Measurements from ENCODE around the gene DONSON. TPM values are rescaled to one million over a fixed set of nuclear protein-coding genes. Genes with fewer than 3 reads are reported as not detected.
"Not testable (repeated sequence)": the region's sequence is repeated elsewhere in the genome, so short reads cannot be mapped to it uniquely, and the experiment has no call there.

The DONSON gene
- total and polyA plus RNA-seq, 9 of the 15 experiments (the other 6 are each of a cell fraction or from before 2014, with no cell fraction given) = 26.7 to 124 (median 62.6) TPM

DNA sequence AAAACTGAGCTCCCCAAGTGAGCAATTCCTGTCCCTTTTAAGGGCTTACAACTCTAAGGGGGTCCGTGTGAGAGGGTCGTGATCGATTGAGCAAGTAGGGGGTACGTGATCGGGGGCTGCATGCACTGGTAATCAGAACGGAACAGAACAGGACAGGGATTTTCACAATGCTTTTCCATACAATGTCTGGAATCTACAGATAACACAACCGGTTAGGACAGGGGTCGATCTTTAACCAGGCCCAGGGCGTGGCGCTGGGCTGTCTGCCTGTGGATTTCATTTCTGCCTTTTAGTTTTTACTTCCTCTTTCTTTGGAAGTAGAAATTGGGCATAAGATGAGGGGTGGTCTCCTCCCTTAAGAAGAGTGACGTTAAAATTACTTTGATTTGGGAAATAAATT is 29.1 kb upstream of the DONSON start:
- BruUV-seq (replicated peaks); H3K4me1 ChIP-seq (replicated peaks in 1 of 2; ENCODE audit: control insufficient read depth in 2 of 2, insufficient read depth in 2 of 2, low read length in 2 of 2); H3K9ac ChIP-seq (ENCODE audit: insufficient read depth in 1 of 2, low read depth in 2 of 2, low read length in 2 of 2); H3K9me3 ChIP-seq (replicated peaks; ENCODE audit: control insufficient read depth, insufficient read depth, low read depth, low read length); H4K20me1 ChIP-seq (replicated peaks; ENCODE audit: control insufficient read depth, insufficient read depth, low read length); ATAC-seq; CTCF ChIA-PET (ENCODE audit: low intra/inter-chr PET ratio); in situ Hi-C loops (cut with MboI); POLR2A ChIA-PET; H3K9me1 ChIP-seq (ENCODE audit: control insufficient read depth, insufficient read depth, low read length); intact Hi-C loops (cut with micrococcal nuclease); H3K27me3 ChIP-seq (ENCODE audit: control insufficient read depth in 2 of 2, insufficient read depth in 2 of 2, low read length in 2 of 2); FAIRE-seq; H2AFZ ChIP-seq (ENCODE audit: low read depth, low read length); H3K27ac ChIP-seq (ENCODE audit: extremely low read depth, low read depth, low read length); H3K4me2 ChIP-seq (ENCODE audit: insufficient read depth, low read length); H3K4me3 ChIP-seq; H3K79me2 ChIP-seq (ENCODE audit: control insufficient read depth, insufficient read depth, low read length); TF ChIP-seq CEBPG (tag; conservative IDR thresholded peaks at IDR 0.05 in 1 of 2, IDR thresholded peaks at IDR 0.05 in 1 of 2); ID3 (CRISPR knock-in tag; IDR thresholded peaks at IDR 0.05): not testable (repeated sequence)
- 42% methylated on average over 11 of the region's 11 CpGs for WGBS (ENCODE audit: insufficient coverage, low coverage, missing lambda C conversion rate)
- DNase-seq (ENCODE audit: extremely low read depth in 1 of 4, low spot score in 3 of 4) = peak in 1 of 4 experiments; percentile 27
- peaks cover 31% of the 10 kb centered on the region for H3K36me3 ChIP-seq (ENCODE audit: control insufficient read depth, insufficient read depth, low read length)
- TF ChIP-seq, protein P1, sequence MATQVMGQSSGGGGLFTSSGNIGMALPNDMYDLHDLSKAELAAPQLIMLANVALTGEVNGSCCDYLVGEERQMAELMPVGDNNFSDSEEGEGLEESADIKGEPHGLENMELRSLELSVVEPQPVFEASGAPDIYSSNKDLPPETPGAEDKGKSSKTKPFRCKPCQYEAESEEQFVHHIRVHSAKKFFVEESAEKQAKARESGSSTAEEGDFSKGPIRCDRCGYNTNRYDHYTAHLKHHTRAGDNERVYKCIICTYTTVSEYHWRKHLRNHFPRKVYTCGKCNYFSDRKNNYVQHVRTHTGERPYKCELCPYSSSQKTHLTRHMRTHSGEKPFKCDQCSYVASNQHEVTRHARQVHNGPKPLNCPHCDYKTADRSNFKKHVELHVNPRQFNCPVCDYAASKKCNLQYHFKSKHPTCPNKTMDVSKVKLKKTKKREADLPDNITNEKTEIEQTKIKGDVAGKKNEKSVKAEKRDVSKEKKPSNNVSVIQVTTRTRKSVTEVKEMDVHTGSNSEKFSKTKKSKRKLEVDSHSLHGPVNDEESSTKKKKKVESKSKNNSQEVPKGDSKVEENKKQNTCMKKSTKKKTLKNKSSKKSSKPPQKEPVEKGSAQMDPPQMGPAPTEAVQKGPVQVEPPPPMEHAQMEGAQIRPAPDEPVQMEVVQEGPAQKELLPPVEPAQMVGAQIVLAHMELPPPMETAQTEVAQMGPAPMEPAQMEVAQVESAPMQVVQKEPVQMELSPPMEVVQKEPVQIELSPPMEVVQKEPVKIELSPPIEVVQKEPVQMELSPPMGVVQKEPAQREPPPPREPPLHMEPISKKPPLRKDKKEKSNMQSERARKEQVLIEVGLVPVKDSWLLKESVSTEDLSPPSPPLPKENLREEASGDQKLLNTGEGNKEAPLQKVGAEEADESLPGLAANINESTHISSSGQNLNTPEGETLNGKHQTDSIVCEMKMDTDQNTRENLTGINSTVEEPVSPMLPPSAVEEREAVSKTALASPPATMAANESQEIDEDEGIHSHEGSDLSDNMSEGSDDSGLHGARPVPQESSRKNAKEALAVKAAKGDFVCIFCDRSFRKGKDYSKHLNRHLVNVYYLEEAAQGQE (IDR thresholded peaks at IDR 0.05; ENCODE audit: borderline replicate concordance) = peak; percentile 55
- TF ChIP-seq, protein P1 (CRISPR knock-in tag; IDR thresholded peaks at IDR 0.05; ENCODE audit: low read depth) = not testable (repeated sequence)
- TF ChIP-seq CEBPG (CRISPR knock-in tag; IDR thresholded peaks at IDR 0.05) = peak; percentile 17; the same call in 1 of the 2 replicates
- peak; percentile 75 for TF ChIP-seq TAL1 (IDR thresholded peaks at IDR 0.05)
- TF ChIP-seq KLF16 (IDR thresholded peaks at IDR 0.05) = peak; percentile 36; the same call in 1 of the 2 replicates
- peak; percentile 73 for TF ChIP-seq CBFA2T3 (IDR thresholded peaks at IDR 0.05)
- 0 out of 2 replicates have a peak, but pooled peaks have one; percentile 29 for TF ChIP-seq SMARCA4 (IDR thresholded peaks at IDR 0.05)
- peak; percentile 61 for TF ChIP-seq CBFA2T2 (conservative IDR thresholded peaks at IDR 0.05)
- peak; percentile 89 for TF ChIP-seq TCF3 (CRISPR knock-in tag; IDR thresholded peaks at IDR 0.05)
- TF ChIP-seq ARID1B (IDR thresholded peaks at IDR 0.05) = peak; percentile 84
- TF ChIP-seq GATA2 (CRISPR knock-in tag; IDR thresholded peaks at IDR 0.05) = 0 out of 2 replicates have a peak, but pooled peaks have one; percentile 44
- peak; percentile 54 for TF ChIP-seq NCOR1 (IDR thresholded peaks at IDR 0.05)
- TF ChIP-seq ID3 (tag; IDR thresholded peaks at IDR 0.05) = 0 out of 2 replicates have a peak, but pooled peaks have one; percentile 31
- 0 out of 4 replicates have a peak, but pooled peaks have one; percentile 17 to 18 for TF ChIP-seq KDM1A (IDR thresholded peaks at IDR 0.05)
- TF ChIP-seq TEAD1 (CRISPR knock-in tag; IDR thresholded peaks at IDR 0.05) = 0 out of 4 replicates have a peak, but pooled peaks of 1 of the 2 experiments have one; percentile 32
- TF ChIP-seq TRIM24 (IDR thresholded peaks at IDR 0.05) = peak; percentile 69 to 79; a peak in 3 of 4 replicates
- TF ChIP-seq SOX6 (IDR thresholded peaks at IDR 0.05) = peak; percentile 61
